Measurements from ENCODE around the gene C6orf120. TPM values are rescaled to one million over a fixed set of nuclear protein-coding genes. Genes with fewer than 3 reads are reported as not detected.
"Not testable (repeated sequence)": the region's sequence is repeated elsewhere in the genome, so short reads cannot be mapped to it uniquely, and the experiment has no call there.

Gene C6orf120
- total and polyA plus RNA-seq, 8 donors, result 1.8 to 62.6 (median 11.7) TPM

GRCh38 chr6:169691260-169691659 is 10.7 kb upstream of the C6orf120 start:
- Histone ChIP-seq H3K4me1 (no peaks in the 10 kb centered on the region), H3K9me3 (peaks cover 0 to 19% (median 8%) of the 10 kb centered on the region in 4 donors), H3K27ac (no peak overlapping the region), H3K4me3 (no peak overlapping the region), H3K27me3 (no peaks in the 10 kb centered on the region), H3K36me3 (peaks cover 2 to 52% (median 23%) of the 10 kb centered on the region in 4 donors)
- DNase-seq, result no peak
- intact Hi-C loops (cut with DNase I; ENCODE audit: low total_unique reads), result no loop called here
- 95 to 96% (median 95%) methylated on average over 2 of the region's 2 CpGs for WGBS, 5 donors
- TF ChIP-seq POLR2AphosphoS5 (IDR thresholded peaks at IDR 0.05) (no peak), POLR2A (IDR thresholded peaks at IDR 0.05) (no peak), CTCF (IDR thresholded peaks at IDR 0.05) (no peak), EP300 (IDR thresholded peaks at IDR 0.05) (no peak)

GRCh38 chr6:169692516-169692915 is 9.4 kb upstream of the C6orf120 start:
- WGBS, 5 donors, result 88 to 100% (median 96%) methylated on average over 3 of the region's 3 CpGs
- Histone ChIP-seq H3K36me3 (peaks cover 0 to 39% (median 13%) of the 10 kb centered on the region in 4 donors), H3K27ac (no peak overlapping the region), H3K9me3 (peaks cover 0 to 13% (median 4%) of the 10 kb centered on the region in 4 donors), H3K4me1 (no peaks in the 10 kb centered on the region), H3K4me3 (no peak overlapping the region), H3K27me3 (no peaks in the 10 kb centered on the region)
- no peak for DNase-seq
- intact Hi-C loops (cut with DNase I; ENCODE audit: low total_unique reads), result no loop called here
- no peak for TF ChIP-seq CTCF (IDR thresholded peaks at IDR 0.05)
- no peak for TF ChIP-seq EP300 (IDR thresholded peaks at IDR 0.05)
- no peak for TF ChIP-seq POLR2A (IDR thresholded peaks at IDR 0.05)
- no peak for TF ChIP-seq POLR2AphosphoS5 (IDR thresholded peaks at IDR 0.05)

- DNase-seq, result no peak
- TF ChIP-seq EP300 (IDR thresholded peaks at IDR 0.05), result no peak
- TF ChIP-seq POLR2AphosphoS5 (IDR thresholded peaks at IDR 0.05), result no peak
- TF ChIP-seq CTCF (IDR thresholded peaks at IDR 0.05), result no peak
- no peak for TF ChIP-seq POLR2A (IDR thresholded peaks at IDR 0.05)
- Histone ChIP-seq H3K4me1 (peaks cover 0 to 10% (median 4%) of the 10 kb centered on the region in 4 donors), H3K27ac (no peak overlapping the region), H3K36me3 (peaks cover 0 to 15% (median 2%) of the 10 kb centered on the region in 4 donors), H3K4me3 (no peak overlapping the region), H3K9me3 (peaks cover 0 to 13% (median 4%) of the 10 kb centered on the region in 4 donors), H3K27me3 (no peaks in the 10 kb centered on the region)
- intact Hi-C loops (cut with DNase I; ENCODE audit: low total_unique reads), result no loop called here
- WGBS, 5 donors, result 78 to 87% (median 81%) methylated on average over 5 of the region's 5 CpGs
Measured at GRCh38 chr6:169695131-169695530, 6.8 kb upstream of the C6orf120 start.

- 87 to 93% (median 90%) methylated on average over 10 of the region's 10 CpGs for WGBS, 5 donors
- TF ChIP-seq CTCF (IDR thresholded peaks at IDR 0.05), result peak in 2 of 7 experiments; percentile 12 to 26
Measured at GRCh38 chr6:169697115-169697514, 4.8 kb upstream of the C6orf120 start.

More at GRCh38 chr6:169697115-169697514, 4.8 kb upstream of the C6orf120 start:
- H3K27ac ChIP-seq; DNase-seq; H3K27me3 ChIP-seq; H3K4me3 ChIP-seq; intact Hi-C loops (cut with DNase I; ENCODE audit: low total_unique reads); H3K36me3 ChIP-seq: not testable (repeated sequence)
- H3K9me3 ChIP-seq, result peaks cover 0 to 12% (median 4%) of the 10 kb centered on the region in 4 donors
- H3K4me1 ChIP-seq, result peaks cover 0 to 23% (median 17%) of the 10 kb centered on the region in 4 donors
